LHCN-M2 (cell line): Measurements from ENCODE around the gene CNOT4. TPM values are rescaled to one million over a fixed set of nuclear protein-coding genes. Genes with fewer than 3 reads are reported as not detected.
"Not testable (repeated sequence)": the region's sequence is repeated elsewhere in the genome, so short reads cannot be mapped to it uniquely, and the experiment has no call there.

Experiments
- DNase-seq: peaks from one replicate; pipeline ENCODE4 v3.0.0-alpha.2; 2012; ENCODE audit warnings: low read depth
- total RNA-seq: library from RNA; depleted of rRNA; stranded (reverse); fragments of >200 nt; gene quantifications from 2 replicates; pipeline ENCODE4 v1.2.3, GENCODE V29; 2014

CNOT4 gene
- total RNA-seq, 1 experiment from 2014 or later: 15.7 TPM

- no peak for DNase-seq
Measured at GRCh38 chr7:135366843-135367508, 142.9 kb downstream of the CNOT4 start.

- no peak for DNase-seq
Measured at GRCh38 chr7:135365721-135366120, 144.2 kb downstream of the CNOT4 start.

- no peak for DNase-seq
Measured at GRCh38 chr7:135364206-135364605, 145.7 kb downstream of the CNOT4 start.

GRCh38 chr7:135362871-135363270 lies 147.0 kb downstream of the CNOT4 start:
- DNase-seq: no peak

GRCh38 chr7:135361788-135362187 lies 148.1 kb downstream of the CNOT4 start:
- DNase-seq: no peak

GRCh38 chr7:135359615-135360014 lies 150.3 kb downstream of the CNOT4 start:
- no peak for DNase-seq

GRCh38 chr7:135355377-135356048 lies 154.4 kb downstream of the CNOT4 start:
- DNase-seq: no peak

- no peak for DNase-seq
Measured at GRCh38 chr7:135353832-135354231, 156.1 kb downstream of the CNOT4 start.

GRCh38 chr7:135352285-135352684 lies 157.6 kb downstream of the CNOT4 start:
- DNase-seq: no peak

- not testable (repeated sequence) for DNase-seq
Measured at GRCh38 chr7:135351070-135351469, 158.8 kb downstream of the CNOT4 start.

GRCh38 chr7:135349746-135350145 lies 160.2 kb downstream of the CNOT4 start:
- no peak for DNase-seq

GRCh38 chr7:135348493-135348892 lies 161.4 kb downstream of the CNOT4 start:
- no peak for DNase-seq

- no peak for DNase-seq
Measured at GRCh38 chr7:135343361-135343760, 166.5 kb downstream of the CNOT4 start.

- DNase-seq: no peak
Measured at GRCh38 chr7:135342887-135343286, 167.0 kb downstream of the CNOT4 start.

GRCh38 chr7:135341049-135341448 lies 168.9 kb downstream of the CNOT4 start:
- no peak for DNase-seq

- DNase-seq: no peak
Measured at GRCh38 chr7:135337977-135338550, 171.8 kb downstream of the CNOT4 start.

GRCh38 chr7:135337506-135337905 lies 172.4 kb downstream of the CNOT4 start:
- no peak for DNase-seq

- DNase-seq: peak; percentile 66
Measured at GRCh38 chr7:135335628-135336139, 174.2 kb downstream of the CNOT4 start.

GRCh38 chr7:135334830-135335543 lies 174.9 kb downstream of the CNOT4 start:
- no peak for DNase-seq

GRCh38 chr7:135333946-135334345 lies 176.0 kb downstream of the CNOT4 start:
- no peak for DNase-seq

- peak; percentile 25 for DNase-seq
Measured at GRCh38 chr7:135333200-135333599, 176.7 kb downstream of the CNOT4 start.

GRCh38 chr7:135330088-135330487 lies 179.8 kb downstream of the CNOT4 start:
- DNase-seq: no peak
